NCI-H2107 treated with DMSO at 0.1 percent for 48 hours (cell line): ENCODE measurements around the gene FBXL3.
"Not testable (repeated sequence)": the region's sequence is repeated elsewhere in the genome, so short reads cannot be mapped to it uniquely, and the experiment has no call there.

Source experiments
- DNase-seq: peaks from one replicate; lab custom pipeline; 2025; ENCODE audit not compliant: unreplicated experiment; lab: John Stamatoyannopoulos, UW

Gene FBXL3

DNA sequence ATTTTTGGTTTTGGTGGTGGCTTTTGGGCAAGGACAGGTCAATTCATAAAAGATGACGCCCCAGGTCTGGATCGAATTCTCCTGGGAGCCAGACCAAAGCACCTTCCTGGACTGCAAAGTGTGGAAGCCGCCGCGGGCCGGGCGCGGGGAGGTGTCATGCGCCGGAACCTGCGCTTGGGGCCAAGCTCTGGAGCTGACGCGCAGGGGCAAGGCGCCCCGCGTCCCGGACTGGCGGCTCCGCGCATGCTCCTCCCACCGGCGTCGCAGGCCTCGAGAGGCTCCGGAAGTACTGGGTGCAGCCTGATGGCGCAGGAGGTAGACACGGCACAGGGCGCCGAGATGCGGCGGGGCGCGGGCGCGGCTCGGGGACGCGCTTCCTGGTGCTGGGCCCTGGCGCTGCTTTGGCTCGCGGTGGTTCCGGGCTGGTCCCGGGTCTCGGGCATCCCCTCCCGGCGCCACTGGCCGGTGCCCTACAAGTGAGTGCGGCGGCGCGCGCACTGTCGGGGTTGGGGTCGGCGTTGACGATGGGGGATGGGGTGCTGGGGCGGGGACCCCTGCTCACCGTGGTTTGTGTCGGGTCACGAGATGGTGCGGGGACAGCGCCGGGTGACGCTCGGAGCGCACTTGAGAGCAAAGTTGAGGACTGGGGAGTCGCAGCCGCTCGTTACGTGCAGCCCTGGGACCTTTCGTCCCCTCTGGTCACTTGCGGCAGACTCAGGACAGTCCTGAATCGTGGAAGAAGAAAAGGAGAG lies 35.0 kb downstream of the FBXL3 start, which contains the start of gene CLN5:
CLN5 (plus strand) TSS at position 286 of the 752 bp plus-strand sequence; CDS start at position 304, 18 bp downstream.
- DNase-seq, result peak; percentile 61

- DNase-seq, result no peak
Measured at GRCh38 chr13:76991432-76991795, 35.5 kb downstream of the FBXL3 start.

- DNase-seq, result no peak
Measured at GRCh38 chr13:76983676-76984075, 43.3 kb downstream of the FBXL3 start.

DNA sequence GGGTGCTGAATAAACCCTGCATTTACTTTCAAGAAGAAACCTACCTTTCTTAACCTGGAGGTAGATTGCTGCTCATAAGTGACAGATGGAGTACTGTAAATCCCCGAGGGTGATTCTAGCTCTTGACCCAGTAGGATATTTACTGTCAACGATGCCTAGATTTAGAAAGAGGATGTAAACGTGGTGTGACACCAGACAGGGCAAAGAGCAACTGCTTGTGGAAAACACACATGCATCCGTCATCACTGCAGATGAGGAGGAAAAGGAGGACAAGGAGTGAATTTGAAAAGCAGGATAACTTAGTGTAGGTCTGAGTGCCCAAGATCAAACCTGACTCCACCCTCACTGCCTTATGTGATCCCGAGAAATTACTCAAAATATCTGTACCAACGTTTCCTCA lies 44.9 kb downstream of the FBXL3 start:
- DNase-seq, result no peak

DNA sequence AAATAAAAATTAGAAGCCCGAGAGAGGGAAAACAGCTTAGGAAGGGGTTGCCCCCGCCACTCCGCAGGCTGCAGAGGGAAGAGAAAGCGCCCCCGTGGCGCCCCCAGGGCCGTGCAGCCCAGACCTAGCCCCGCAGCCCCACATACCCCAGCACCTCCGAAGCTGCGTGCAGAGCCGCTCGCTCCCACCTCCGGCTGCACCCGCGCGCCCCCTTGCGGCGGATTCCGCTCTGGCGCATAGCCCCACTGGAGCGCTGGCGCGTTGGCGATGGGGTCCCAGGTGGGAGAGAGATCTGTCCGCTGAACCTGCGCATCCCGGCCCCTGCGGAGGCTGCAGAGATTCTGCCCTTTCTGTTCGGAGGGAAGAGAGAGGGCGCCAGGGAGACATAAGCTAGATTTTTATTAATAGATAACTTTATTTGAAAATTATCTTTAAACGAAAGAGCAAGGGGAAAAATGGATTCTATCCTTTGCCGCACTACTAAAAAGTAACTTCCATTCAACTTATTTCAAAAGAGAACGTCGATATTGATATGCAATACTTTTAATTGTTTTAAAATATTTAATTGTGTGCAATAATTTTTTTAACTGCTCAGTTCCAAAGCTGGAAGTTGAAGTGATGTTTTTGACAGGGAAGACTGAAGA lies 46.8 kb downstream of the FBXL3 start:
- no peak for DNase-seq

DNA sequence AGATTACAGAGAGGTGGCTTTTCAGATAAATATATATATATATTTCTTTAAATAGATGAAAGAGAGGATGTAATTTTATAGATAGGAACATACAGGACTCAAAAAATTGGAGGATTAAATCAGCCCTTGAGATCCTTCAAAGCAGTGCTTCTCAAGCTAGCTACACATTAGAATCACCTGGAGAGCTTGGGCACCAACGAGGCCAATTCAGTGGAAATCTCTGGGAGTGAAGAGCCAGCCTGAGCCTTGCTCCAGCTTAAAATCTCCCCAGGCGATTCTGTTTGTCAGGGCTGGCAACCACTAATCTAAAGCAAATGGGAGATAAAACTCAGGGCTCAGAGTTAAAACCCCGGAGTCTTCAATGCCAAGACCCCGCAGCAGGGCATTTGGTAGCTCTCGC lies 50.0 kb downstream of the FBXL3 start:
- no peak for DNase-seq

GRCh38 chr13:76976490-76976889 lies 50.5 kb downstream of the FBXL3 start:
- no peak for DNase-seq

DNA sequence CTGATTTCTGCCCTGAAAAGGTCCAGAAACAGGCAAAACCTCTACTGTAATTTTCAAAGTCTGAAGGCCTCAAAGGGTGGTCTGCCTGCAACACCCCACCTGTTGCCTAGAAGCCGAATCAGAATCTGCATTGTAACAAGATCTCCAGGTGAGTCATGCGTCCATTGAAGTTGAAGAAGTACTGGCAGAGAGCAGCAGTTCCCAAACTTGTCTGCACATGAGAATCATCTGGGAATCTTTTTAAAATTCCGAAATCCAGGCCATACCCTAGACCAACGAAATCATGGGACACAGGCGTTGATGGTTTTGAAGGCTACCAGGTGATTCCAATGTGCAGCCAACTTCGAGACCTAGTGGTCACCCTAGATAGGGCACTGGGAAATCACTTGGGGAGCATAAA lies 51.1 kb downstream of the FBXL3 start:
- no peak for DNase-seq

DNA sequence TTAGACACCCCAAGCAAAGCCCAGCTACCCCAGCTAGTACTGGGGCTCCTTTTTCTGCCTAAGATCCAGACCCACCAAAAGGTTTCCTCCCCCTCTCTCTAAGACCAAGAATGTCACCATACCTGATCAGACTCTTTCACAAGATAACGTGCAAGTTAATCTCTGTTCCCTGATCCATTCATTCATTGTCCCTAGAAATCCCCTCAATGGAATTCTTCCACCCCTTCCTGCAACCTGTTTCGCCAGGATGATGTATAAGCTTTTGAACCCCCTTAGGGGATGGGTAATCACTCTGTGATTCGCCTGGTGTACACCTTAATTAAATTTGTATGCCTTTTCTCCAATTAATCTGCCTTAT lies 52.4 kb downstream of the FBXL3 start:
- no peak for DNase-seq

DNA sequence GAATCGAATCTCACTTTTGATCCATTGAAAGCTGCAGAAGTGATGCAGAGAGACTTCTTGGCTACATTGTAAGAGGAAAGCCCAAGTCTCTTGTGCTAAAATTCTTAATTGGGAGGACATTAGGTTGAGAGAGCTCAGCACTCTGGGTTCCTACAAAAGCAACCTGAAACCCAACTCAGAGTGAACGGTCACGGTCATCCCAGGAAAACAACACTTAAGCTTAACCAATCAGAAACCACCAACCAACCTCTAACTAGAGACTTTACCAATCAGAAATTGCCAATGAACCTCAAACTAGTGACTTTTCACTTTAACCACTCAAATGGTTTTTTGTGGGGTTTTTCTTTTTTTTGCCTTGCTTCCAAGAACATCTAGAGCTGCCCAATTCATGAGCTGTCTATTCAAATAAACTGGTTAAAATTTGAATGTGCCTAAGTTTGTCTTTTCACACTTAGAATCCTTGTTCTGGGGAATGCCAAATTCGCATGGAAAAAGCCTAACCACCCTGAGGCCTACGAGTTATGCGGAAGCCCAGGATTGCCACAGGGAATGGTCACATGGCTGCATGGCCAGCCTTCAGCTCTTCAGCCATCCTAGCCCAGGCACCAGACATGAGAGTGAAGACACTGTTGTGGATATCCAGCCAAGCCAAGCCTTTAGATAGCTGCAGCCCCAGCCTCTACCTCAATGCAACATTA lies 52.9 kb downstream of the FBXL3 start:
- no peak for DNase-seq

DNA sequence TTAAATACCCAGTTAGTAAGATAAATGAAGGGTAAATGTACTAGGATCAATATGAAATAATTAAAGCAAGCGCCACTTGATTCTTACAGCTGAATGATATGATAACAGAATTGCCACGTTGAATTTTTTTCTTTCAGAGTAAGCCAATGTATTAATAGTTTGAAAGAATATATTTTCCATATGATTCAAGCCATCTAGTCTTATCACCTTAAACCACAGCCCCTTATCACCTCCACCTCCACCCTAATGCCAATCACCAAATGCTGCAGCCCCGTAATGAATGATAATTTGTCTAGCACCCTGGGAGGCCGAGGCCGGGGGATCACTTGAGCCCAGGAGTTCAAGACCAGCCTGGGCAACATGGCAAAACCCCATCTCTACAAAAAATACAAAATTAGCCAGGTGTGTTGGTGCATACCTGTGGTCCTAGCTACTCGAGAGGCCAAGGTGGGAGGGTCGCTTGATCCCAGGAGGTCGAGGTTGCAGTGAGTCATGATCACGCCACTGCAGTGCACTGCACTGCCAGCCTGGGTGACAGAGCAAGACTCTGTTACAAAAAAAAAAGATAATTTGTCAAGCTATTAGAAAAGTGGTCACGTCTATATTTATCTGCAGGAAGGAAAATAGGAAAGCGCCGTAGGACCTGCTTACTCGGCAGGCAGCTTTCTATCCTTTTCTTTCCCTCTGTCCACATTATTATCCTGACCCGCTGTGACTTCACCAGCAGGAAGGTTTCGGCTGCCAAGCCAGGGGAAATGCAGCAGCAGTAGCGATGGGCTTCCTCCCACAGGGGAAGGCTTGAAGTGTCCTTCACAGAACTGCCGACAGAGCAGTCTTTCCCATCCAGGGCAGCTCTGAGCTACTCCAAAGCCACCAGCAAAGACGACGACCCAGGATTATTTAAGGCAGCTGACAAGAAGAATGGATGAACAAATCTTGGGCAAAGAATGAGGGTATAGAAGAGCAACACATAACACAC lies 54.8 kb downstream of the FBXL3 start:
- no peak for DNase-seq

DNA sequence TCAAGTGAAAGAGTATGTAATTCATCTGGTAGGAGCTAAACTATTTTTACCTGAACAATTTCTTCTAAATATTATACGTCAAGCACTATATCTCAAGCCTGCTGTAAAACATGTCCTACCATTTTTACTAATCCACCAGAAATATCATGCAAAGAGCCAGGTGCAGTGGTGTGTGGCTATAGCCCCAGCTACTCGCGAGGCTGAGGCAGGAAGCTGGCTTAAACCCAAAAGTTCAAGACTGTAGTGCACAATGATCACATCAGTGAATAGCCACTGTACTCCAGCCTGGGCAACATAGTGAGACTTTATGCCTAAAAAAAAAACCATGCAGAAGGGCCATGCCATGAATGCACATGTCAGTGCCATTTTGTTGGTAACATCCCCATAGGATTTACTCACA lies 55.7 kb downstream of the FBXL3 start:
- DNase-seq, result no peak

- no peak for DNase-seq
Measured at GRCh38 chr13:76969488-76970365, 57.2 kb downstream of the FBXL3 start.

- no peak for DNase-seq
Measured at GRCh38 chr13:76968041-76968440, 58.9 kb downstream of the FBXL3 start.

GRCh38 chr13:76967031-76967430 lies 59.9 kb downstream of the FBXL3 start:
- DNase-seq, result no peak

DNA sequence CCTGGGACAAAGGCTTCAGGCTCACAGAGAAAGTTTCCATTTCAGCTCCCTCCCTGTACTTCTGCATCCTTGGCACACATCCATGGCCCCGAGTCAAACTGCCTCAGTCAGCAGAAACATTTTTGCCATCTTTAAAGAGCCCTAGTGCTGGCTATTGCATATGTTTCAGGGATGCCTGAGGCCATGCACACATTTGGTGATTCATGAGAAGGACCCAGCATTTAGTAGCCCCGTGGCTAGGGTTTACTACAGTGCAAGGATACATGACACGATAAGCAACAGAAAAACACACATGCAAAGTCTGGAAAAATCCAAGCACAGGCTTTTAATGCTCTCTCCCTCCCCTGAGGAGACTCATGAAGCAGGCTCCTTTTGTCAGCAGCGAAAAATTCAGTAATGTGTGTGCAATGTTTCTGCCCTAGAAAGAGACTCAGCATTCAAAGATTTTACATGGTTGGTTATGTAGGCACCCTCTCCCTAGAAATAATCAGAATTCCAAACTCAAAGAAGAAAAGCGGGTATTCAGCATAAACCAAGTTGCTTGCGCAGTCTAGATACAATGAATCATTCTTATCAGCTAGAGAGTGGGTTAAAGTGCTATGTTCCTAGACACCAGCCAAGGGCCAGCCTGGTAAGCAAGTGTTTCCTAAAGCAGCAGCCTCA lies 61.1 kb downstream of the FBXL3 start:
- no peak for DNase-seq

GRCh38 chr13:76959734-76960133 lies 67.2 kb downstream of the FBXL3 start:
- DNase-seq, result not testable (repeated sequence)

DNA sequence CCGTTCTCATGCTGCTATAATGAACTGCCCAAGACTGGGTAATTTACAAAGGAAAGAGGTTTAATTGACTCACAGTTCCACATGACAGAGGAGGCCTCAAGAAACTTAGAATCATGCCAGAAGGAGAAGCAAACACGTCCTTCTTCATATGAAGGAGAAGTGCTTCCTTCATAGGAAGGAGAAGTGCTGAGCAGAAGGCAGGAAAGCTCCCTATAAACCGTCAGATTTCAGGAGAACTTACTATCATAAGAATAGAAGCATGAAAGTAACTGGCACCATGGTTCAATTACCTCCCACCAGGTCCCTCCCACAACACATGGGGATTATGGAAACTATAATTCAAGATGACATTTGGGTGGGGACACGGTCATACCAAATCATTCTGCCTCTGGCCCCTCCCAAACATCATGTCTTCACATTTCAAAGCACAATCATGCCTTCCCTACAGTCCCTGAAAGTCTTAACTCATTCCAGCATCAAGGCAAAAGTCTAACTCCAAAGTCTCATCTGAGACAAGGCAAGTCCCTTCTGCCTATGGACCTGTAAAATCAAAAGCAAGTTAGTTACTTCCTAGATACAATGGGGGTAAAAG lies 68.0 kb downstream of the FBXL3 start:
- no peak for DNase-seq

DNA sequence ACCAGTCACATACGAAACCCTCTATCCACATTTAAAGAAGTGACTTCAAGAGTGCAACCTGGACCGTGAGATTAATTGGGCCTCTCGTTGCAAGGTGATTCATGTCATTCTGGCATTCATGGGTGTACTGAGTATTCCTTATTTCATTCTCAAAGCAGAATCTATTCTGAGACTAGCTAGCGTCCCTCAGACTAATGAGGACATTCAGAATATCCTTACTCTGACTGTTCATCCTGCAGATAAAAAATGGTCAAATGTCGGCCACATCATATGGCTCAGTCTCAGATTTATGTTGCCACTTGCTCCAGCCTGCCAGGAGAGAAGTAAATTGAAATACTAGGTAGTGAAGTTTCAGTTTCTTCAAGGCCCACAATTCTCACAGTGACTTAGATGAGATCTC lies 71.3 kb downstream of the FBXL3 start:
- DNase-seq, result no peak
